GM12878 (cell line): ENCODE data around the gene ADGRD2. TPM values are rescaled to one million over a fixed set of nuclear protein-coding genes. Genes with fewer than 3 reads are reported as not detected.

Experiments used
- ATAC-seq: fragments of 200-7000 bp; cut with Tn5 transposase; 3 replicates; pipeline ENCODE4 v1.9.1; 2020; ENCODE audit warnings: mild to moderate bottlenecking, moderate library complexity
- BruUV-seq: library from RNA; stranded (reverse); fragments of 400-500 nt; replicated peaks from 2 replicates; lab custom pipeline; 2021; lab: Mats Ljungman, UMichigan
- CTCF ChIA-PET: fragments of 300-600 bp; sonication (Branson Sonifier 250); formaldehyde crosslinking; extraction: SDS; loops from one replicate; lab custom pipeline; 2021; ENCODE audit warnings: inconsistent platforms; lab: Yijun Ruan, JAX
- POLR2A ChIA-PET: fragments of 350-600 bp; formaldehyde crosslinking; extraction: SDS; loops from one replicate; lab custom pipeline; 2021; ENCODE audit warnings: inconsistent platforms; lab: Charles Lee
- RAD21 ChIA-PET: fragments of 300-600 bp; sonication (Branson Sonifier 250); formaldehyde crosslinking; loops from one replicate; lab custom pipeline; 2023; ENCODE audit warnings: antibody characterized with exemption; ENCODE audit not compliant: unreplicated experiment; lab: Charles Lee
- SMC1A ChIA-PET: fragments of 300-600 bp; sonication (Branson Sonifier 250); formaldehyde crosslinking; loops from one replicate; lab custom pipeline; 2023; ENCODE audit not compliant: unreplicated experiment, uncharacterized antibody; lab: Charles Lee
- DNase-seq: peaks from one replicate; pipeline ENCODE4 v3.0.0-alpha.2; 2011; ENCODE audit warnings: low read depth, low spot score
- FAIRE-seq: peaks from 3 replicates; lab custom pipeline; 2011; peaks lifted over from hg19 to GRCh38; lab: Jason Lieb, UNC
- H2AFZ ChIP-seq: 2 replicates; pipeline ENCODE4 v1.6.0; 2011; ENCODE audit warnings: low read depth, low read length, control low read depth; ENCODE audit not compliant: control insufficient read depth
- H3K27ac ChIP-seq: 2 replicates; pipeline ENCODE4 v1.5.1; 2011; ENCODE audit warnings: control low read depth; ENCODE audit not compliant: control insufficient read depth, insufficient read depth
- H3K27me3 ChIP-seq, 2 experiments: replicated peaks in 1 of 2; 2 replicates each; pipeline versions ENCODE4 v1.6.0 to v1.6.1; 2011; ENCODE audit warnings: low read length in 1 of 2; ENCODE audit not compliant: control insufficient read depth in 2 of 2, insufficient read depth in 2 of 2
- H3K36me3 ChIP-seq, 2 experiments: 2 replicates each; pipeline ENCODE4 v1.5.1; 2011; ENCODE audit warnings: low read length in 1 of 2; ENCODE audit not compliant: control insufficient read depth in 2 of 2, insufficient read depth in 2 of 2
- H3K4me1 ChIP-seq: 2 replicates; pipeline ENCODE4 v1.6.1; 2011; ENCODE audit warnings: mild to moderate bottlenecking, low read length, moderate library complexity, mixed read lengths; ENCODE audit not compliant: control insufficient read depth, insufficient read depth
- H3K4me2 ChIP-seq: 2 replicates; pipeline ENCODE4 v1.6.0; 2011; ENCODE audit warnings: control low read depth; ENCODE audit not compliant: control insufficient read depth, insufficient read depth
- H3K4me3 ChIP-seq: fragments of 200-600 bp; sonication (generic); 2 replicates; pipeline ENCODE4 v1.5.1; 2016
- H3K79me2 ChIP-seq: 2 replicates; pipeline ENCODE4 v1.6.0; 2011; ENCODE audit warnings: low read length; ENCODE audit not compliant: control insufficient read depth, insufficient read depth
- H3K9ac ChIP-seq: 2 replicates; pipeline ENCODE4 v1.8.0; 2011; ENCODE audit warnings: low read length, control low read depth, mixed read lengths; ENCODE audit not compliant: control insufficient read depth, insufficient read depth
- H3K9me3 ChIP-seq: replicated peaks from 3 replicates; pipeline ENCODE4 v1.5.1; 2011; ENCODE audit warnings: mild to moderate bottlenecking, low read length; ENCODE audit not compliant: control insufficient read depth, insufficient read depth
- H4K20me1 ChIP-seq: 2 replicates; pipeline ENCODE4 v1.6.0; 2011; ENCODE audit not compliant: control insufficient read depth, insufficient read depth
- ATF2 ChIP-seq: IDR thresholded peaks from 2 replicates; pipeline ENCODE4 v1.6.1; 2012; ENCODE audit warnings: low read length, inconsistent platforms
- CHD2 ChIP-seq: IDR thresholded peaks from 2 replicates; pipeline ENCODE4 v1.6.1; 2011; ENCODE audit warnings: low read depth, low read length, improper control_type of control experiment, borderline replicate concordance
- E2F4 ChIP-seq: IDR thresholded peaks from 2 replicates; pipeline ENCODE4 v1.6.1; 2012; ENCODE audit warnings: low read depth, low read length, improper control_type of control experiment
- IKZF1 ChIP-seq: fragments of 450-650 bp; conservative IDR thresholded peaks from 2 replicates; pipeline ENCODE4 v1.6.1; 2017; ENCODE audit warnings: antibody characterized with exemption, mild to moderate bottlenecking
- IRF5 ChIP-seq: fragments of 450-650 bp; IDR thresholded peaks from 2 replicates; pipeline ENCODE4 v1.6.1; 2017; ENCODE audit warnings: borderline replicate concordance
- KLF5 ChIP-seq: fragments of 450-650 bp; IDR thresholded peaks from 2 replicates; pipeline ENCODE4 v1.6.1; 2014; ENCODE audit warnings: mild to moderate bottlenecking; ENCODE audit not compliant: partially characterized antibody
- NRF1 ChIP-seq: conservative IDR thresholded peaks from 2 replicates; pipeline ENCODE4 v1.6.1; 2011; ENCODE audit warnings: mild to moderate bottlenecking, low read depth, low read length, improper control_type of control experiment
- RCOR1 ChIP-seq: conservative IDR thresholded peaks from 2 replicates; pipeline ENCODE4 v1.6.1; 2012; ENCODE audit warnings: low read depth, low read length, improper control_type of control experiment
- RFX5 ChIP-seq: IDR thresholded peaks from 2 replicates; pipeline ENCODE4 v1.6.1; 2011; ENCODE audit warnings: low read depth, low read length, improper control_type of control experiment
- TCF7 ChIP-seq: IDR thresholded peaks from 2 replicates; pipeline ENCODE4 v1.6.1; 2014; ENCODE audit warnings: antibody characterized with exemption, borderline replicate concordance
- YBX1 ChIP-seq: fragments of 450-650 bp; IDR thresholded peaks from 2 replicates; pipeline ENCODE4 v1.6.1; 2016; ENCODE audit warnings: antibody characterized with exemption
- WGBS: methylation state at CpG from one replicate; pipeline ENCODE4 v1.1.6; 2016; ENCODE audit warnings: low lambda C conversion rate; ENCODE audit not compliant: insufficient replicate concordance, insufficient coverage; ENCODE audit errors: missing lambda C conversion rate; 5-methylcytosine and 5-hydroxymethylcytosine counted together
- in situ Hi-C: fragments of 300-500 bp; cut with MboI; formaldehyde crosslinking; loops from 9 replicates; pipeline ENCODE4 v1.14.3; 2018; ENCODE audit warnings: mixed read lengths
- intact Hi-C: fragments of 100-400 bp; cut with micrococcal nuclease; formaldehyde crosslinking; loops from one replicate; pipeline ENCODE4 v1.14.2; 2022; ENCODE audit not compliant: unreplicated experiment
- polyA plus RNA-seq, 11 experiments: library from polyadenylated mRNA; depleted of rRNA in 4 of 11; unstranded in 6 of 11; stranded (reverse) in 5 of 11; fragments of >200 nt; fragmentation: Nextera tagmentation in 4 of 11; fragmentation: Illumina TruSeq in 1 of 11; extraction: Ambion mirVana in 4 of 11; extraction: Trizol in 1 of 11; gene quantifications; 1 replicate in 1 of 11; 2 replicates in 10 of 11; pipeline versions ENCODE4 v1.2.1 to v1.2.3, GENCODE V29; 2011 to 2016; ENCODE audit warnings: inconsistent platforms in 2 of 11, missing spikeins in 2 of 11, low read depth in 1 of 11
- total RNA-seq, 4 experiments: library from RNA; depleted of rRNA in 3 of 4; stranded (reverse); fragments of >200 nt in 3 of 4; fragmentation: Illumina TruSeq in 1 of 4; extraction: Trizol in 1 of 4; gene quantifications; 2 replicates each; pipeline versions ENCODE4 v1.2.1 to v1.2.3, GENCODE V29; 2013 to 2021

Gene ADGRD2
- total and polyA plus RNA-seq, 10 of the 15 experiments (the other 5 are each of a cell fraction or from before 2014, with no cell fraction given): not detected

- no peak for TF ChIP-seq RFX5
- no peak for TF ChIP-seq RCOR1
- TF ChIP-seq, all 136 proteins: peak for 0
These were observed 11.2 kb upstream of the ADGRD2 start (continued) for GRCh38 chr9:124439086-124439485.

- ATAC-seq (no peak), FAIRE-seq (no peak), DNase-seq (no peak)
- no TSS peak for BruUV-seq
- ChIA-PET SMC1A (no interaction called here), RAD21 (interaction anchor here (0.6 kb wide), 1 partner anchor 21 kb away, joined by 3 read pairs; no protein-coding TSS in a partner anchor), POLR2A (no interaction called here), CTCF (interaction anchor here (1.3 kb wide), 1 partner anchor 20 kb away, joined by 4 read pairs; no protein-coding TSS in a partner anchor)
- in situ Hi-C loops: no loop called here
- WGBS: 40% methylated on average over 6 of the region's 6 CpGs
- peaks cover 9% of the 10 kb centered on the region for H3K4me1 ChIP-seq
- no peak overlapping the region for H3K4me3 ChIP-seq
- no peak overlapping the region for H3K9ac ChIP-seq
- intact Hi-C loops: no loop called here
- H3K27ac ChIP-seq: no peak overlapping the region
- H3K4me2 ChIP-seq: no peak overlapping the region
- H3K27me3 ChIP-seq: no peaks in the 10 kb centered on the region
- H2AFZ ChIP-seq: no peak overlapping the region
- H3K79me2 ChIP-seq: no peaks in the 10 kb centered on the region
- H3K36me3 ChIP-seq: no peaks in the 10 kb centered on the region
- TF ChIP-seq CHD2 (no peak), IRF5 (no peak), ATF2 (no peak), E2F4 (no peak), YBX1 (no peak), IKZF1 (no peak), TCF7 (no peak), NRF1 (no peak), KLF5 (no peak)
- H4K20me1 ChIP-seq: no peaks in the 10 kb centered on the region
- peaks cover 7% of the 10 kb centered on the region; the same call in 1 of the 3 replicates for H3K9me3 ChIP-seq
These were observed 10.5 kb upstream of the ADGRD2 start for GRCh38 chr9:124439686-124440243.
